ENCODE results near the gene ATF7. TPM values are rescaled to one million over a fixed set of nuclear protein-coding genes. Genes with fewer than 3 reads are reported as not detected.

Gene ATF7
- polyA plus RNA-seq, 3 donors: 21.7 to 27.9 (median 24.4) TPM

DNA sequence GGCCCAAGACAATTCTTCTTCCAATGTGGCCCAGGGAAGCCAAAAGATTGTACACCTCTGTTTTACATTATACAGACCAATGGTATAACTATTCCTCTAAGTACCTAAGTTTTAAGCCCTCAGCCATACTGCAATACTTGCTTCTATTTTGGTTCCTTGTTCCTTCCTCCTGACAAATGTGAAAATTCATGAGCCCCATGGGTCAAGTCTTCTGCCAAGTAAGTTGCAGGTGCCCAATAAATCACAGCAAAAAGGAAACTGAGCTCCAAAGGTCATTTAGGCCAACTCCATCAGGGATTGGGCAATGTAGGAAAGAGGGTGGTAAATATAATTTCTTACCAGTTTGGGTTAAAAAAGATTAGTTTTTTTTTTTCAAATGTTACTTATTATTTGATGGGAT lies 61.2 kb downstream of the ATF7 start:
- Mint-ChIP-seq H3K9me3 (no peaks in the 10 kb centered on the region), H3K4me1 (peaks cover 32% of the 10 kb centered on the region), H3K27me3 (ENCODE audit: low read depth in 3 of 3) (no peaks in the 10 kb centered on the region), H3K4me3 (no peak overlapping the region), H3K27ac (peak overlapping the region in 4 of 7 donors; percentile 60 to 90 (median 76)), H3K36me3 (peaks cover 11 to 26% of the 10 kb centered on the region in 2 donors)
- Histone ChIP-seq H3K9ac (ENCODE audit: insufficient read depth, low read length, poor library complexity, severe bottlenecking) (no peak overlapping the region), H2AFZ (ENCODE audit: insufficient read depth, low read depth, low read length, poor library complexity, severe bottlenecking) (no peak overlapping the region), H3K27ac (ENCODE audit: low read depth in 1 of 2, low read length in 2 of 2) (peak overlapping the region in 1 of 2 donors; percentile 55), H3K27me3 (ENCODE audit: control insufficient read depth in 2 of 2, insufficient read depth in 2 of 2, low read length in 2 of 2) (no peaks in the 10 kb centered on the region), H3K36me3 (replicated peaks in 1 of 2; ENCODE audit: control insufficient read depth in 1 of 2, insufficient read depth in 2 of 2, low read length in 2 of 2) (peaks cover 0 to 15% of the 10 kb centered on the region in 2 donors), H3K4me2 (replicated peaks; ENCODE audit: extremely low read depth, low read length, poor library complexity, severe bottlenecking) (no peak overlapping the region), H3K4me3 (replicated peaks in 1 of 3; ENCODE audit: low read depth in 2 of 3, low read length in 3 of 3) (no peak overlapping the region), H3K4me1 (ENCODE audit: control insufficient read depth in 1 of 2, insufficient read depth in 2 of 2, low read length in 2 of 2) (peaks cover 18 to 20% of the 10 kb centered on the region in 2 donors), H3K9me3 (replicated peaks in 1 of 2; ENCODE audit: control insufficient read depth in 1 of 2, insufficient read depth in 1 of 2, low read length in 2 of 2) (no peaks in the 10 kb centered on the region), H4K20me1 (ENCODE audit: insufficient read depth, low read length) (peaks cover 42% of the 10 kb centered on the region), H3K79me2 (ENCODE audit: insufficient read depth, low read length) (peaks cover 48% of the 10 kb centered on the region)
- TF ChIP-seq, protein P1, sequence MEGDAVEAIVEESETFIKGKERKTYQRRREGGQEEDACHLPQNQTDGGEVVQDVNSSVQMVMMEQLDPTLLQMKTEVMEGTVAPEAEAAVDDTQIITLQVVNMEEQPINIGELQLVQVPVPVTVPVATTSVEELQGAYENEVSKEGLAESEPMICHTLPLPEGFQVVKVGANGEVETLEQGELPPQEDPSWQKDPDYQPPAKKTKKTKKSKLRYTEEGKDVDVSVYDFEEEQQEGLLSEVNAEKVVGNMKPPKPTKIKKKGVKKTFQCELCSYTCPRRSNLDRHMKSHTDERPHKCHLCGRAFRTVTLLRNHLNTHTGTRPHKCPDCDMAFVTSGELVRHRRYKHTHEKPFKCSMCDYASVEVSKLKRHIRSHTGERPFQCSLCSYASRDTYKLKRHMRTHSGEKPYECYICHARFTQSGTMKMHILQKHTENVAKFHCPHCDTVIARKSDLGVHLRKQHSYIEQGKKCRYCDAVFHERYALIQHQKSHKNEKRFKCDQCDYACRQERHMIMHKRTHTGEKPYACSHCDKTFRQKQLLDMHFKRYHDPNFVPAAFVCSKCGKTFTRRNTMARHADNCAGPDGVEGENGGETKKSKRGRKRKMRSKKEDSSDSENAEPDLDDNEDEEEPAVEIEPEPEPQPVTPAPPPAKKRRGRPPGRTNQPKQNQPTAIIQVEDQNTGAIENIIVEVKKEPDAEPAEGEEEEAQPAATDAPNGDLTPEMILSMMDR (IDR thresholded peaks at IDR 0.05): no peak
- intact Hi-C loops (cut with micrococcal nuclease): no loop called here
- no peak for DNase-seq

DNA sequence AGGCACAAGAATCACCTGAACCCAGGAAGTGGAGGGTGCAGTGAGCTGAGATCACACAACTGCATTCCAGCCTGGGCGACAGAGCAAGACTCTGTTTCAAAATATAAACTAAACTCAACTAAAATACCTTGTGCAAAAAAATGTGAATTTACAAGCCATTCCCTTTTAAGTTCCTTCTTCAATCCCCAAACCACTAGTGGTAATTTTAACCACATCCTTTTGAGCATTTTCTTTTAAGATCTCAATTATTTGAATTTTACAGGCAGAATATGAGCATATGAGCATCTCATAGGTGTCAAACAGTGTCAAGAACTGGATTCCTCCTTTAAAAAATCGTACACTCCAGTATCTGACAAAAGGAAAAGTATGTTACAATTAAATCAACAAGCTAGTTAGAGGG lies 61.9 kb downstream of the ATF7 start:
- Mint-ChIP-seq H3K36me3 (peaks cover 11 to 22% of the 10 kb centered on the region in 2 donors), H3K4me3 (no peak overlapping the region), H3K27ac (peak overlapping the region in 2 of 7 donors; percentile 2 to 61), H3K4me1 (peaks cover 31% of the 10 kb centered on the region), H3K9me3 (no peaks in the 10 kb centered on the region), H3K27me3 (ENCODE audit: low read depth in 3 of 3) (no peaks in the 10 kb centered on the region)
- no peak overlapping the region for H3K9ac ChIP-seq (ENCODE audit: insufficient read depth, low read length, poor library complexity, severe bottlenecking)
- peak overlapping the region in 1 of 2 donors; percentile 28 for H3K27ac ChIP-seq (ENCODE audit: low read depth in 1 of 2, low read length in 2 of 2)
- peak overlapping the region; percentile 14 for H3K4me2 ChIP-seq (replicated peaks; ENCODE audit: extremely low read depth, low read length, poor library complexity, severe bottlenecking)
- peaks cover 42% of the 10 kb centered on the region for H4K20me1 ChIP-seq (ENCODE audit: insufficient read depth, low read length)
- H3K4me1 ChIP-seq (ENCODE audit: control insufficient read depth in 1 of 2, insufficient read depth in 2 of 2, low read length in 2 of 2): peaks cover 18 to 20% of the 10 kb centered on the region in 2 donors
- H2AFZ ChIP-seq (ENCODE audit: insufficient read depth, low read depth, low read length, poor library complexity, severe bottlenecking): no peak overlapping the region
- TF ChIP-seq, protein P1 (IDR thresholded peaks at IDR 0.05): no peak
- DNase-seq: no peak
- peaks cover 46% of the 10 kb centered on the region for H3K79me2 ChIP-seq (ENCODE audit: insufficient read depth, low read length)
- H3K36me3 ChIP-seq (replicated peaks in 1 of 2; ENCODE audit: control insufficient read depth in 1 of 2, insufficient read depth in 2 of 2, low read length in 2 of 2): peaks cover 0 to 15% of the 10 kb centered on the region in 2 donors
- H3K4me3 ChIP-seq (replicated peaks in 1 of 3; ENCODE audit: low read depth in 2 of 3, low read length in 3 of 3): no peak overlapping the region
- intact Hi-C loops (cut with micrococcal nuclease): no loop called here
- no peaks in the 10 kb centered on the region for H3K9me3 ChIP-seq (replicated peaks in 1 of 2; ENCODE audit: control insufficient read depth in 1 of 2, insufficient read depth in 1 of 2, low read length in 2 of 2)
- no CpG with 5 or more reads among the region's 2 CpGs for WGBS (ENCODE audit: insufficient coverage)
- H3K27me3 ChIP-seq (ENCODE audit: control insufficient read depth in 2 of 2, insufficient read depth in 2 of 2, low read length in 2 of 2): no peaks in the 10 kb centered on the region

Measured in CD14-positive monocyte (primary cell).